HG03571 (cell line): Measurements from ENCODE around the gene ARAP1.

Source experiments
- ATAC-seq: cut with Tn5 transposase; IDR thresholded peaks from one replicate; pipeline ENCODE4 v1.9.1; 2021; ENCODE audit not compliant: unreplicated experiment

ARAP1 gene

DNA sequence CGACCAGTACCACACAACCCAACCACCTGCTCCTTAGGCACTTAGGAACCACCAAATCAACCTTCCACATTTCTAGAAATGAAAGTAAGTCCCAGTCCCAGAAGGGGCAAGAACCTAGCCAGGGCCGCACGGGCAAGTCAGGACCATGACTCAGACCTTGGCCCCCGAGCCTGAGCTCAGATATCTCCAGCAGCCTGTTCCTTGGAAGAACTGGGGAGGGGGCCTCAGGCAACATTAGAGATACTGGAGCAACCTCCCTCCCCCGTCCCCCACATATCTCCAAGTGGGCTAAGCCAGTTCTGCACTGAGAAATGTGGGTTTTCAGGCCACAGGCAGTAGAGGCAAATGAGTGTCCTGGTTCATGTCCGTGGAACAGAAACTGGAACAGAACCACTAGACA lies 7.7 kb downstream of the ARAP1 start:
- ATAC-seq: no peak

DNA sequence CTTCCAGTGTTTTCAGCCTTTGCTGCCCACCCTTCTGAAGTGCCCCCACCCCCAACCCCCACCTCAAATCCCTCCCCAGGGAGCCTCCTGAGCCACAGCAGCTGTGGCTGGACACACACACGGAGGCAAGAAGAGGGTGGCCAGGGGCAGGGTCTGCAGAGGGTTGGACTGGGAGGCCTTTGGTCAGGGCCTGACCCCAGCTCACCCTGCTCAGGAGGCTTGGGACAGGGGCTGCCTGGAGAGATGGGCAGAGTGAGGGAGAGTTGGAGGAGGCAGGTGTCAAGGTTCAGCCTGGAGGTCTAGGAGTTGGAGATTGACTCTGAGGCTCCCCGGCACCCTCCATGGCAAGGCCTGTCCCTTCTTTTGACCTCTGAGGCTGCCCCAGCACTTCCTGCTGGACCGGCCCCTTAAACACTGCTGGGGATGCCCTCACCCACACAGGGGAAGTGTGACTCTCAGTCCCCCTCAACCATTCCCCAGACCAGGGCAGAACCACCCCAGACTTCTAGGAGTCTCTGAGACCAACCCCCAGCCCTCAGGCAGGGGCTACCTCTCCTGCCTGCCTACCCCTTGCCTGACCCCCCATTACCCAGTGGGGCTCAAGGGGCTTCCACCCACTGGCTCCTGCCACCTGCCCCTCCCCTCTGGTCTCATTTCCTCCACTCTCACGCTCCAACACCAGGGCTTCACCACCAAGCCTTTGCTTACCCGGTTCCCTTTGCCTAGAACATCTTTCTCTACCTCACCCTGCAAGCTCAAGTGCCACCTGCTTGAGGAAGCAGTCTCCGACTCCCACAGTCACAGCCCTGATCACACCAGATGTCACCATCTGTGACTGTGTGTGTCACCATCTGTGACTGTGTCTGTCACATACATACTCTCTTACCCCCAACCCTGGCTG lies 8.6 kb downstream of the ARAP1 start:
- peak; percentile 41 for ATAC-seq

- ATAC-seq: no peak
Observed at GRCh38 chr11:72742513-72743320, 9.5 kb downstream of the ARAP1 start.

DNA sequence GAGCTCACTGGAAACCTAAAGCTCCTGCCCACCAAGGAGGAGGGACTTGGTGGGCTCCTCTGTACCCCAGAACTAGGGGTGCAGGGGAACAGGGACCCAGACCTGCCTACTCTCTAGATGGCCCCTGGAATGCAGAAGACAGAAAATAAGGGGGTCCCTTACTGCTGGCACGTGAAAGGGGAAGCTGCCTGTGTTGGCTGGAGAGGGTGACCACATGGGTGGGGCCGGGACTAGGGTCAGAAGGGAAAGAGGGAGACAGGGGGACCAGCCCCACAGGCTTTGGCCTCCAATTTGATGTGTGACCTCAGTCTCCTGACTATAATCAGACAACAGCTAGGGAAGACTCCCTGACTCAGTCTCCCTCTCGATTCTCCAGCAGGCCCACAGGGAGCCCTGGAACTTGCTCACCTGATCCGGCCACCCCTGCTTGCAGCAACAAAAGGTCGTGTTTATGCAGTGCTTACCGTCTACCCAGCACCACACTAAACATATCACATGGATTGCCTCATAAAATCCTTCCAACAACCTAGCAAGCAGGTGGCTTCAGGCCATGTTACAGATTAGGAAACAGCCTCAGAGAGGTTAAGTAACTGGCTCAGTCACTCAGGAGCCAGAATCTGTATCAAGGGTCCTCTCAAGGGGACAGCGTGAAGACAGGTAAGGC lies 10.2 kb downstream of the ARAP1 start:
- ATAC-seq: no peak

DNA sequence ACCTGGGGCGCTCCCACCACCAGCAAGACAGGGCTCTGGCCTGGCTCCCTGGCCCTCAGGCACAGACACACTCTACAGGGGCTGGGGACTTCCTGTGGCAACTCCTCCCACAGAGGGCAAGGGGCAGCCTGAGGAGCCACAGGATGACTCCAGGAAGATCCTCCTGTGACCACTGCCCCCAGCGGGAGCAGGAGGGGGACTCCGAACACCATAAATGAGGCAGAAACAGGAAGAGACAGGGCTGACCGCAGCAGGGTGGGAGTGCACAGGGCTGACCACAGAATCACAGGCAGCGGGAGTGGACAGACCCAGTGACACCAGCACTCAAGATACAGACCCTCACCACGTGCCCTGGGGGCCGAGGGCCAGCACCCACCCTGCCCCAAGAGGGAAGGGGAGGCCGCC lies 10.8 kb downstream of the ARAP1 start:
- ATAC-seq: no peak

DNA sequence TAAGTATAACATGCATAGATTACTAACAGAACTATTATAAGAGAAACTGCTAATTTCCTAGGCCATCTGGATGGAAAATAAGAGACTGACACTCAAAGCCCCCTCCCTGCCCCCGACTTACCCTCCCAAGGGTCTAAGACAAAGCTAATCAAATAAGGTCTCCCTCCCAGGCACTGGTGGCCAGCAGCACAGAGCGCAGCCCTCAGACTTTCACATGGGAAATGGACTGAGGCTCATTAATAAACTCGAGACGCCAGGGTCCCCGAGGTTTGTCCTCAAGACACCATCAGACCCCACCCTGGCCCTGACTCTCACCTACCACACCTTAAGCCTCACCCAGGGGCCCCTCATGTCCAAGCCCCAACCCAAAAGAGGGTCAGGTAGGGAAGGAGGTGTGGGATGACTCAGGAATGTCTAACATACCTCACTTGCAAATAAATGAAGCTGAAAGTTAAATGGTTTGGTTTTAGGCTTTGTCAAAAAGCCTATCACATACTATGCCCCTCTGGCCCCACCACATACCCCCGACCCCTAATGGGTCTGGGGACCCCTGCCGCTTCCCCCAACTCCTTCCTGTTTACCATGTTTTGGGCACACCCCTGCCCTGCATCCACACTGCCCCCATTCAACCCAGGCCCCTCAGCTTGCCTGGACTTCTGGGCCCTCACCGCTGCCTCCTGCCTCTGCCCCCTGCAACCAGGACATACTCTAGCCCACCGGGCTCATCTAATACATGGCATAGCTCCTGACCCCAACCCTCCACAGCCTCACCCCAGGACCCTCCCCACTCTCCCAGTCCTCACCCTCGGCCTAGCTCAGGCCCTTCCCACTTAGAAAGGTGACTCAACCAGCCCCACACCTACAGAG lies 11.4 kb downstream of the ARAP1 start:
- ATAC-seq: no peak

- no peak for ATAC-seq
Observed at GRCh38 chr11:72740060-72740424, 12.2 kb downstream of the ARAP1 start.

DNA sequence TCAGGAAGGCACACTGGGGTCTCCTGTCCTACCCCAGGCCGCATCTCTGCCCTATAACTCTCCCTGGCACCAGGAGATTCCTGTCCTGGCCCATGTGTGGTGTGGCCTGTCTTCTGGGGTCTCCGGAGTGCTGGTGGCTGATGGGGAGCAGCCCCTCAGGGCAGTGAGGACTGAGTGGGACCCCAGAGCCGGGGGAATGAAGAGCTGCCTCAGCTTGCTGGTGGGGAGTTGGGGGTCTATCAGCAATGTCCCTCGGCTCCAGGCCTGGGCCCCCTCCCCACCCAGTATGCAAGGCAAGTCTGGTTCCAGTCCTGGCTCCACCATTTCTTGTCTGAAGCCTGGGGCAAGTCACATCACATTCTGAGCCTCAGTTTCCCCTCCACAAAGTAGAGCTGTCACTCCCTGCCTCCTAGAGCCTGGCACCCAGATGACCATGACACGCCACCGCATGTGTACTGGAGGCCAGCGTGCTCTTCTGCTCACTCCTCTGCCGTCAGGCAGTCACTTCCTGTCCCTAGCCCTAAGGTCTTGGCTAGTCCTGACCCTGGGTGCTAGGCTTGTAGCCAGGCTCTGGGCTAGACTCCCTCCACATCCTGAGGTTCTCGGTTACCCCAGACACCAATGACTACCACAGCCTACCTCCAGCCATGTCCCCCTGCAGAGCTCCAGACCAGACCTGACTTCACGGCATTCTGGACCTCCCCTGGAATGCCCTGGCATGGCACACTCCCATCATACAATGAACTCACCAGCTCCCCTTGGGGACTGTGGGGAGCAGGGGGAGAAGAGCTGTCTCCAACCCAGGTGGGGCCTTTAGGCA lies 12.8 kb downstream of the ARAP1 start:
- ATAC-seq: peak; percentile 3

- ATAC-seq: peak; percentile 35
Observed at GRCh38 chr11:72738199-72739141, 13.7 kb downstream of the ARAP1 start.

GRCh38 chr11:72737336-72737735 lies 14.9 kb downstream of the ARAP1 start:
- no peak for ATAC-seq

- ATAC-seq: no peak
Observed at GRCh38 chr11:72736452-72737069, 15.6 kb downstream of the ARAP1 start.

DNA sequence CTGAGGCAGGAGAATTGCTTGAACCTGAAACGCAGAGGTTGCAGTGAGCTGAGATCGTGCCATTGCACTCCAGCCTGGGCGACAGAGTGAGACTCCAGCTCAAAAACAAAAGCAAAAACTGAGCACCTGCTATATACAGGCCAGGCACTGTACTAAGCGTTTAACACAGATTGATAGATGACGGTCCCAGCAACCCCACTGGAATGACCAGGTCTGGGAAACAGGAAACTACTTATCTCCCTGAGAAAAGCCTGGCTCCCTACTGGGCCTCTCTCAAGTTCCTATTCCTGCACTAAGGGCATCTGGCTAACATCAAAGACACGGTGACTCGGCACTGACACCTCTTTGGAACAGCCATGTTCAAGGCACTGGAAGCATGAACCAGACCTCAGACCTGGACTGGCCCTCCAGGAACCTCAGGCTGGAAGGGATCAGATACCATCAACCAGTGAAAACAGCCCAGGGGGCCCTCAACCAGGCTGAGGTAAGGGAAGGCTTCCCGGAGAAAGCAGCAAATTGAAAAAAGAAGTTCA lies 16.6 kb downstream of the ARAP1 start:
- ATAC-seq: no peak

GRCh38 chr11:72732329-72732728 lies 19.9 kb downstream of the ARAP1 start:
- ATAC-seq: no peak

DNA sequence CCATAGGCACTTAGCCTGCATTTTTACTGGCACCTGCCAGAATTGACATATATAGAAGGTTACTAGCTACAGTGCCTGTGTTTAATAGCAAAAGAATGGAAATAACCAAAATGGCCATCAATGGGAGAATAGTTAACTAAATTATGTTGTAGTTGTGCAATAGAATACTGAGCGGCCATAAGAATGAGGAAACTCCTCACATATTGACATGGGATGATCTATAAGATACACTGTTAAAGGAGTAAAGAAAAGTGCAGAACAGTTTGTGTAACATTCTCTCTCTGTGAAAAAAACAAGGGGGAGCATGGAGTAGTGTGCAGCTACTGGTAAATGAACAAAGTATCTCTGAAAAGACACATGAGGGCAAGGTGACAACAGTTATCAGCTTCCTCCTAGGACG lies 21.5 kb downstream of the ARAP1 start:
- ATAC-seq: no peak

GRCh38 chr11:72730243-72730642 lies 22.0 kb downstream of the ARAP1 start:
- ATAC-seq: no peak

- no peak for ATAC-seq
Observed at GRCh38 chr11:72727521-72727920, 24.7 kb downstream of the ARAP1 start.

GRCh38 chr11:72726266-72727220 lies 25.7 kb downstream of the ARAP1 start:
- ATAC-seq: no peak
